ENCODE results near the gene EIF2D. TPM values are rescaled to one million over a fixed set of nuclear protein-coding genes. Genes with fewer than 3 reads are reported as not detected.

Gene EIF2D
- total RNA-seq, 1 donor from 2014 or later = 42.7 TPM

- DNase-seq (ENCODE audit: low read depth) = no peak
These were observed 65.2 kb downstream of the EIF2D start for GRCh38 chr1:206547104-206547503.

GRCh38 chr1:206545351-206545750 lies 66.9 kb downstream of the EIF2D start:
- no peak for DNase-seq (ENCODE audit: low read depth)

DNA sequence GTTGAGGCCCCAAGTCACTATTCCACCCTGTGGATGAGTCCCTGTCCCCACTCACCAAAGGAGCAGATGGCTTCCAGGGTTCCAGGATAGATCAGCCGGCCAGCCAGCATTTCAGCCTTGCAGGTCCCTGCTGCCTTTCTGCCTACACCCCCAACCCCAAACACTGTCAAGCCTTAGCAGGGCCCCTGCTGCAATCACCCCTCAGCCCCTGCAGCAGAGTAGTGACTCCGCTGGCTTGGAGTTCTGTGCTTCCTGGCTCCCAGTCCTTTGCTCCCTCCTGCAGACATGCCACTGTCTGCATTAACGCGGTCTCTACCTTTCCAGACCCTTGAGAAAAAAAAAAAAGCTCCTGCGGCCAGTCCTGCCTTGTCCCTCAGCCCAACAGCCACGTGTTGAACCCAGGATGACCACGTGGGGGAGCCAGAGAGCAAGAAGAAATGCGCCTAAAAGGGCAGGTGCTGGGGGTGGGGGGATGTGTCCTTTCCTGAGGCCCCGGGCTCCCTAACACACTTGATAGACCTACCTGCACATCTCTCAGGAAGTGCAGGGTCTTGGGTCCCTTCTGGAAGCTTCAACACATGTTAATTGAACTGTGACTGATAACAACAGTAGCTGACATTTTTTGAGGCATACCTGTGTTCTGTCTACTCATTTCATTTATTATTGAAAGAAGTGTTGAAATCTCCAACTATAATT lies 67.6 kb downstream of the EIF2D start:
- DNase-seq (ENCODE audit: low read depth) = peak; percentile 72

Other genes with a start within 250 kb of the EIF2D start
- gene IKBKE, start 142.0 kb downstream of the EIF2D start, total RNA-seq = 3.9 and 10.0 TPM in 2 replicates
- gene RASSF5, start 104.9 kb downstream of the EIF2D start, total RNA-seq = 0.11 and 0.16 TPM in 2 replicates
- 11.5 and 14.9 TPM in 2 replicates for gene DYRK3, start 23.1 kb upstream of the EIF2D start, total RNA-seq
- 67.2 and 74.5 TPM in 2 replicates for gene MAPKAPK2, start 72.4 kb upstream of the EIF2D start, total RNA-seq
- not detected in 2 replicates for gene IL19, start 158.3 kb upstream of the EIF2D start, total RNA-seq
- gene IL10, start 160.0 kb upstream of the EIF2D start, total RNA-seq = not detected in 2 replicates

All from myocyte (in vitro differentiated cells).